K562 (cell line): ENCODE results near the gene TLR8. TPM values are rescaled to one million over a fixed set of nuclear protein-coding genes. Genes with fewer than 3 reads are reported as not detected.
A peak's percentile ranks its signal among the peaks of the same experiment; 100 is the strongest.

ENCODE experiments used
- ATAC-seq: fragments of 200-7000 bp; cut with Tn5 transposase; 3 replicates; pipeline ENCODE4 v1.9.1; 2020; ENCODE audit warnings: moderate library complexity
- BruUV-seq: library from RNA; stranded (reverse); fragments of 400-500 nt; replicated peaks from 2 replicates; lab custom pipeline; 2021; lab: Mats Ljungman, UMichigan
- CTCF ChIA-PET: fragments of 300-600 bp; formaldehyde crosslinking; extraction: SDS; loops from one replicate; lab custom pipeline; 2021; ENCODE audit warnings: low intra/inter-chr PET ratio; lab: Yijun Ruan, JAX
- POLR2A ChIA-PET: fragments of 300-600, 350-650 bp; sonication (Branson Sonifier 250); formaldehyde crosslinking; extraction: SDS; loops from one replicate; lab custom pipeline; 2021; ENCODE audit warnings: antibody characterized with exemption, inconsistent platforms; lab: Yijun Ruan, JAX
- DNase-seq, 4 experiments: peaks; one replicate each; pipeline versions ENCODE4 v3.0.0 to v3.0.0-alpha.2; 2011 to 2018; ENCODE audit warnings: low spot score in 3 of 4, mixed read lengths in 3 of 4; ENCODE audit errors: extremely low read depth in 1 of 4
- FAIRE-seq: peaks from 2 replicates; lab custom pipeline; 2011; peaks lifted over from hg19 to GRCh38; lab: Jason Lieb, UNC
- H2AFZ ChIP-seq: 2 replicates; pipeline ENCODE4 v1.6.0; 2011; ENCODE audit warnings: low read depth, low read length, control low read depth, inconsistent platforms
- H3K27ac ChIP-seq: fragments of 200-600 bp; 3 replicates; pipeline ENCODE4 v1.8.0; 2011; ENCODE audit warnings: low read depth, mild to moderate bottlenecking, control low read depth, inconsistent platforms, low read length, moderate library complexity, mixed read lengths; ENCODE audit errors: extremely low read depth
- H3K27me3 ChIP-seq, 2 experiments: fragments of 300-600 bp in 1 of 2; 2 replicates in 1 of 2; 3 replicates in 1 of 2; pipeline versions ENCODE4 v1.6.0 to v1.8.0; 2011; ENCODE audit warnings: inconsistent platforms in 2 of 2, low read length in 2 of 2, mild to moderate bottlenecking in 1 of 2, mixed read lengths in 1 of 2, moderate library complexity in 1 of 2; ENCODE audit not compliant: control insufficient read depth in 2 of 2, insufficient read depth in 2 of 2
- H3K36me3 ChIP-seq: fragments of 300-600 bp; 3 replicates; pipeline ENCODE4 v1.8.0; 2011; ENCODE audit warnings: mild to moderate bottlenecking, low read length, inconsistent platforms; ENCODE audit not compliant: control insufficient read depth, insufficient read depth
- H3K4me1 ChIP-seq, 2 experiments: fragments of 200-600 bp in 1 of 2; replicated peaks in 1 of 2; 2 replicates in 1 of 2; 3 replicates in 1 of 2; pipeline versions ENCODE4 v1.5.1 to v1.8.0; 2011; ENCODE audit warnings: inconsistent platforms in 2 of 2, low read length in 2 of 2, mild to moderate bottlenecking in 1 of 2, mixed read lengths in 1 of 2, moderate library complexity in 1 of 2; ENCODE audit not compliant: control insufficient read depth in 2 of 2, insufficient read depth in 2 of 2
- H3K4me2 ChIP-seq: 2 replicates; pipeline ENCODE4 v1.6.1; 2011; ENCODE audit warnings: low read length, control low read depth, inconsistent platforms, mixed read lengths; ENCODE audit not compliant: insufficient read depth
- H3K4me3 ChIP-seq: fragments of 200-600 bp; sonication (generic), shearing (Covaris generic); 2 replicates; pipeline ENCODE4 v1.5.1; 2016; ENCODE audit warnings: control low read depth, inconsistent platforms
- H3K79me2 ChIP-seq: fragments of 200-600 bp; 3 replicates; pipeline ENCODE4 v1.8.0; 2011; ENCODE audit warnings: low read length, inconsistent platforms; ENCODE audit not compliant: control insufficient read depth, insufficient read depth
- H3K9ac ChIP-seq, 2 experiments: 2 replicates each; pipeline versions ENCODE4 v1.6.0 to v1.6.1; 2011; ENCODE audit warnings: low read depth in 2 of 2, low read length in 2 of 2, control low read depth in 1 of 2, inconsistent platforms in 1 of 2, mild to moderate bottlenecking in 1 of 2, mixed read lengths in 1 of 2; ENCODE audit not compliant: insufficient read depth in 1 of 2
- H3K9me1 ChIP-seq: one replicate; pipeline ENCODE4 v1.6.0; 2011; ENCODE audit warnings: inconsistent platforms, mild to moderate bottlenecking, low read length, moderate library complexity; ENCODE audit not compliant: control insufficient read depth, insufficient read depth
- H3K9me3 ChIP-seq: replicated peaks from 2 replicates; pipeline ENCODE4 v1.5.1; 2011; ENCODE audit warnings: low read depth, low read length, inconsistent platforms; ENCODE audit not compliant: control insufficient read depth, insufficient read depth
- H4K20me1 ChIP-seq: replicated peaks from 2 replicates; pipeline ENCODE4 v1.6.1; 2011; ENCODE audit warnings: low read length, inconsistent platforms, mixed read lengths; ENCODE audit not compliant: control insufficient read depth, insufficient read depth
- ARID2 ChIP-seq: fragments of 450-650 bp; IDR thresholded peaks from 2 replicates; pipeline ENCODE4 v1.6.1; 2017; ENCODE audit warnings: antibody characterized with exemption, mild to moderate bottlenecking
- DACH1 ChIP-seq: fragments of 450-650 bp; IDR thresholded peaks from 2 replicates; pipeline ENCODE4 v1.6.1; 2018; ENCODE audit not compliant: partially characterized antibody
- GTF2A2 ChIP-seq: IDR thresholded peaks from 2 replicates; pipeline ENCODE4 v1.6.1; 2016; ENCODE audit warnings: mild to moderate bottlenecking, missing genetic modification characterization, missing compliant biosample characterization
- ILF3 ChIP-seq: fragments of 450-650 bp; IDR thresholded peaks from 2 replicates; pipeline ENCODE4 v1.6.1; 2018; ENCODE audit warnings: antibody characterized with exemption, mild to moderate bottlenecking, moderate library complexity, borderline replicate concordance
- KDM2B ChIP-seq: fragments of 250-450 bp; sonication (Bioruptor Pico); IDR thresholded peaks from 2 replicates; pipeline ENCODE4 v1.8.0; 2021; ENCODE audit warnings: mild to moderate bottlenecking, moderate library complexity
- MAZ ChIP-seq, 2 experiments: fragments of 450-650 bp in 1 of 2; sonication (generic) in 1 of 2; formaldehyde crosslinking; IDR thresholded peaks in 1 of 2; conservative IDR thresholded peaks in 1 of 2; 2 replicates each; pipeline versions ENCODE4 v1.4.0 to v1.5.0; 2020; ENCODE audit warnings: mild to moderate bottlenecking in 1 of 2, missing genetic modification reagents in 1 of 2
- NFIX ChIP-seq: fragments of 250-450 bp; sonication (Bioruptor Pico); IDR thresholded peaks from 2 replicates; pipeline ENCODE4 v1.4.0; 2020; ENCODE audit warnings: low read depth, mild to moderate bottlenecking, moderate library complexity
- POLR3A ChIP-seq: IDR thresholded peaks from 2 replicates; pipeline ENCODE4 v1.6.1; 2011; ENCODE audit warnings: borderline replicate concordance, mild to moderate bottlenecking, moderate library complexity; ENCODE audit not compliant: insufficient read length, insufficient read depth; ENCODE audit errors: extremely low read depth
- PTTG1 ChIP-seq: fragments of 450-650 bp; IDR thresholded peaks from 2 replicates; pipeline ENCODE4 v1.6.1; 2016; ENCODE audit warnings: low read depth, mild to moderate bottlenecking, missing genetic modification characterization, missing compliant biosample characterization
- RBM15 ChIP-seq: fragments of 200-400 bp; formaldehyde crosslinking; IDR thresholded peaks from 2 replicates; pipeline ENCODE4 v1.6.1; 2018; ENCODE audit warnings: mild to moderate bottlenecking, low read length, moderate library complexity; ENCODE audit not compliant: insufficient read depth
- SIX5 ChIP-seq, 2 experiments: IDR thresholded peaks; 2 replicates each; pipeline ENCODE4 v1.6.1; 2011; ENCODE audit warnings: low read length in 2 of 2, borderline replicate concordance in 1 of 2, low read depth in 1 of 2, mild to moderate bottlenecking in 1 of 2, moderate library complexity in 1 of 2; ENCODE audit not compliant: insufficient read depth in 1 of 2
- SLC30A9 ChIP-seq: fragments of 250-450 bp; sonication (Bioruptor Pico); IDR thresholded peaks from 2 replicates; pipeline ENCODE4 v1.8.0; 2022; ENCODE audit warnings: mild to moderate bottlenecking, moderate library complexity
- ZBTB17 ChIP-seq: fragments of 450-650 bp; formaldehyde crosslinking; IDR thresholded peaks from 2 replicates; pipeline ENCODE4 v1.4.0; 2020; ENCODE audit warnings: mild to moderate bottlenecking
- ZFP91 ChIP-seq: sonication (generic); formaldehyde crosslinking; IDR thresholded peaks from 2 replicates; pipeline ENCODE4 v1.8.0; 2022; ENCODE audit warnings: mild to moderate bottlenecking, missing genetic modification reagents
- WGBS: fragments of 100-300 bp; shearing (Covaris generic); methylation state at CpG from one replicate; pipeline ENCODE4 v1.1.6; 2016; ENCODE audit warnings: low coverage, mixed read lengths; ENCODE audit not compliant: insufficient coverage; ENCODE audit errors: missing lambda C conversion rate; 5-methylcytosine and 5-hydroxymethylcytosine counted together
- in situ Hi-C: fragments of 300-500 bp; cut with MboI; formaldehyde crosslinking; loops from 4 replicates; pipeline ENCODE4 v1.15.0; 2018; ENCODE audit warnings: inconsistent platforms, mixed read lengths
- intact Hi-C: fragments of 100-400 bp; cut with micrococcal nuclease; formaldehyde crosslinking; loops from 2 replicates; pipeline ENCODE4 v1.14.2; 2022
- polyA plus RNA-seq, 8 experiments: library from polyadenylated mRNA; depleted of rRNA in 4 of 8; stranded (reverse) in 5 of 8; unstranded in 3 of 8; fragments of >200 nt; fragmentation: Nextera tagmentation in 2 of 8; fragmentation: Illumina TruSeq in 1 of 8; extraction: Ambion mirVana in 2 of 8; extraction: Trizol in 1 of 8; gene quantifications; 2 replicates each; pipeline versions ENCODE4 v1.2.1 to v1.2.3, GENCODE V29; 2011 to 2014; ENCODE audit warnings: inconsistent platforms in 1 of 8, missing spikeins in 1 of 8
- total RNA-seq, 7 experiments: library from RNA; depleted of rRNA in 6 of 7; stranded (reverse); fragments of >200 nt in 6 of 7; fragmentation: Illumina TruSeq in 2 of 7; extraction: Trizol in 2 of 7; gene quantifications; 2 replicates each; pipeline versions ENCODE4 v1.2.1 to v1.2.3, GENCODE V29; 2011 to 2021; ENCODE audit warnings: low replicate concordance in 1 of 7
- TF ChIP-seq, protein P1 (sequence below): fragments of 250-450 bp; sonication (Bioruptor Pico); IDR thresholded peaks from 2 replicates; pipeline ENCODE4 v1.6.1; 2021; ENCODE audit warnings: mild to moderate bottlenecking
- TF ChIP-seq, protein P2 (sequence below): sonication (generic); IDR thresholded peaks from 2 replicates; pipeline ENCODE4 v1.6.1; 2016
- TF ChIP-seq, protein P3 (sequence below), 2 experiments: IDR thresholded peaks; 2 replicates each; pipeline ENCODE4 v1.6.1; 2012; ENCODE audit warnings: improper control_type of control experiment in 2 of 2, low read depth in 2 of 2, low read length in 2 of 2, borderline replicate concordance in 1 of 2

TLR8 gene
- total and polyA plus RNA-seq, 9 of the 15 experiments (the other 6 are each of a cell fraction or from before 2014, with no cell fraction given): not detected

GRCh38 chrX:12951595-12951975 lies 45.2 kb downstream of the TLR8 start:
- no peaks in the 10 kb centered on the region for H3K9me1 ChIP-seq
- ATAC-seq: no peak
- H3K4me1 ChIP-seq: peaks cover 23 to 59% of the 10 kb centered on the region in 2 experiments
- no TSS peak for BruUV-seq
- no peaks in the 10 kb centered on the region; the same call in 2 of the 3 replicates for H3K36me3 ChIP-seq
- in situ Hi-C loops: loop anchor here (25.0 kb wide), 1 partner anchor 711 kb away; the partner anchor contains the start of gene TCEANC
- H3K79me2 ChIP-seq: no peaks in the 10 kb centered on the region; the same call in 2 of the 3 replicates
- no peak overlapping the region; a peak in 1 of 4 replicates for H3K9ac ChIP-seq
- H2AFZ ChIP-seq: 0 out of 2 replicates have a peak overlapping the region, but pooled peaks have one; percentile 94
- peak overlapping the region; percentile 83; the same call in 1 of the 3 replicates for H3K27ac ChIP-seq
- intact Hi-C loops: loop anchor here (1.0 to 10.0 kb wide), 3 partner anchors 24 to 693 kb away; partner anchors contain the start of gene TMSB4X
- WGBS: 62% methylated on average over 5 of the region's 5 CpGs
- no peak overlapping the region for H3K4me3 ChIP-seq
- H3K9me3 ChIP-seq: no peaks in the 10 kb centered on the region
- POLR2A ChIA-PET: interaction anchor here (2.6 kb wide), 1 partner anchor 24 kb away, joined by 18 read pairs; the partner anchor contains the start of gene TMSB4X
- H4K20me1 ChIP-seq: no peaks in the 10 kb centered on the region
- no peaks in the 10 kb centered on the region for H3K27me3 ChIP-seq
- FAIRE-seq: no peak
- no peak overlapping the region for H3K4me2 ChIP-seq
- CTCF ChIA-PET: no interaction called here
- no peak for DNase-seq
- TF ChIP-seq DACH1 (no peak), GTF2A2 (tag) (no peak), NFIX (CRISPR knock-in tag) (no peak), POLR3A (no peak), SIX5 (IDR thresholded peaks at IDR 0.05; ENCODE audit: borderline replicate concordance in 1 of 2, insufficient read depth in 1 of 2, low read depth in 1 of 2, low read length in 2 of 2) (no peak), ARID2 (no peak), ZFP91 (CRISPR knock-in tag) (no peak), SLC30A9 (CRISPR knock-in tag) (no peak), MAZ (CRISPR knock-in tag; conservative IDR thresholded peaks at IDR 0.05 in 1 of 2, IDR thresholded peaks at IDR 0.05 in 1 of 2) (no peak), KDM2B (no peak), ZBTB17 (no peak), PTTG1 (tag) (no peak), ILF3 (no peak), RBM15 (no peak)
- TF ChIP-seq, protein P1, sequence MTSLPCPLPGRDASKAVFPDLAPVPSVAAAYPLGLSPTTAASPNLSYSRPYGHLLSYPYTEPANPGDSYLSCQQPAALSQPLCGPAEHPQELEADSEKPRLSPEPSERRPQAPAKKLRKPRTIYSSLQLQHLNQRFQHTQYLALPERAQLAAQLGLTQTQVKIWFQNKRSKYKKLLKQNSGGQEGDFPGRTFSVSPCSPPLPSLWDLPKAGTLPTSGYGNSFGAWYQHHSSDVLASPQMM (CRISPR knock-in tag): no peak
- TF ChIP-seq, protein P2, sequence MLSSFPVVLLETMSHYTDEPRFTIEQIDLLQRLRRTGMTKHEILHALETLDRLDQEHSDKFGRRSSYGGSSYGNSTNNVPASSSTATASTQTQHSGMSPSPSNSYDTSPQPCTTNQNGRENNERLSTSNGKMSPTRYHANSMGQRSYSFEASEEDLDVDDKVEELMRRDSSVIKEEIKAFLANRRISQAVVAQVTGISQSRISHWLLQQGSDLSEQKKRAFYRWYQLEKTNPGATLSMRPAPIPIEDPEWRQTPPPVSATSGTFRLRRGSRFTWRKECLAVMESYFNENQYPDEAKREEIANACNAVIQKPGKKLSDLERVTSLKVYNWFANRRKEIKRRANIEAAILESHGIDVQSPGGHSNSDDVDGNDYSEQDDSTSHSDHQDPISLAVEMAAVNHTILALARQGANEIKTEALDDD: no peak
- TF ChIP-seq, protein P3, sequence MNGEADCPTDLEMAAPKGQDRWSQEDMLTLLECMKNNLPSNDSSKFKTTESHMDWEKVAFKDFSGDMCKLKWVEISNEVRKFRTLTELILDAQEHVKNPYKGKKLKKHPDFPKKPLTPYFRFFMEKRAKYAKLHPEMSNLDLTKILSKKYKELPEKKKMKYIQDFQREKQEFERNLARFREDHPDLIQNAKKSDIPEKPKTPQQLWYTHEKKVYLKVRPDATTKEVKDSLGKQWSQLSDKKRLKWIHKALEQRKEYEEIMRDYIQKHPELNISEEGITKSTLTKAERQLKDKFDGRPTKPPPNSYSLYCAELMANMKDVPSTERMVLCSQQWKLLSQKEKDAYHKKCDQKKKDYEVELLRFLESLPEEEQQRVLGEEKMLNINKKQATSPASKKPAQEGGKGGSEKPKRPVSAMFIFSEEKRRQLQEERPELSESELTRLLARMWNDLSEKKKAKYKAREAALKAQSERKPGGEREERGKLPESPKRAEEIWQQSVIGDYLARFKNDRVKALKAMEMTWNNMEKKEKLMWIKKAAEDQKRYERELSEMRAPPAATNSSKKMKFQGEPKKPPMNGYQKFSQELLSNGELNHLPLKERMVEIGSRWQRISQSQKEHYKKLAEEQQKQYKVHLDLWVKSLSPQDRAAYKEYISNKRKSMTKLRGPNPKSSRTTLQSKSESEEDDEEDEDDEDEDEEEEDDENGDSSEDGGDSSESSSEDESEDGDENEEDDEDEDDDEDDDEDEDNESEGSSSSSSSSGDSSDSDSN (IDR thresholded peaks at IDR 0.05; ENCODE audit: borderline replicate concordance in 1 of 2, low read depth in 2 of 2, low read length in 2 of 2): no peak
